HEK293T (cell line): ENCODE measurements around the gene GRID1.

Experiments used
- CTCF ChIA-PET: fragments of 350-600 bp; formaldehyde crosslinking; extraction: SDS; loops from one replicate; lab custom pipeline; 2021; ENCODE audit warnings: antibody characterized with exemption, inconsistent platforms; lab: Yijun Ruan, JAX
- POLR2A ChIA-PET: fragments of 350-600 bp; formaldehyde crosslinking; extraction: SDS; loops from one replicate; lab custom pipeline; 2020; ENCODE audit warnings: antibody characterized with exemption, inconsistent platforms; lab: Yijun Ruan, JAX
- DNase-seq: peaks from one replicate; pipeline ENCODE4 v3.0.0; 2012; ENCODE audit warnings: mixed read lengths; ENCODE audit errors: extremely low spot score
- ARNT ChIP-seq: fragments of 450-650 bp; IDR thresholded peaks from 2 replicates; pipeline ENCODE4 v1.6.1; 2017; ENCODE audit warnings: mild to moderate bottlenecking
- BHLHE40 ChIP-seq: fragments of 450-650 bp; IDR thresholded peaks from 2 replicates; pipeline ENCODE4 v1.6.1; 2016; ENCODE audit warnings: mild to moderate bottlenecking, moderate library complexity, borderline replicate concordance
- CTBP1 ChIP-seq: fragments of 450-650 bp; IDR thresholded peaks from 2 replicates; pipeline ENCODE4 v1.6.1; 2016; ENCODE audit warnings: borderline replicate concordance
- ELF4 ChIP-seq: fragments of 450-650 bp; IDR thresholded peaks from 2 replicates; pipeline ENCODE4 v1.6.1; 2017; ENCODE audit warnings: antibody characterized with exemption
- FOXA1 ChIP-seq: fragments of 450-650 bp; IDR thresholded peaks from 2 replicates; pipeline ENCODE4 v1.6.1; 2016; ENCODE audit warnings: mild to moderate bottlenecking
- FOXK2 ChIP-seq: fragments of 450-650 bp; IDR thresholded peaks from 2 replicates; pipeline ENCODE4 v1.6.1; 2016; ENCODE audit warnings: mild to moderate bottlenecking
- FOXM1 ChIP-seq: fragments of 450-650 bp; IDR thresholded peaks from 2 replicates; pipeline ENCODE4 v1.6.1; 2017; ENCODE audit warnings: mild to moderate bottlenecking, borderline replicate concordance
- HDGF ChIP-seq: fragments of 450-650 bp; IDR thresholded peaks from 2 replicates; pipeline ENCODE4 v1.6.1; 2017; ENCODE audit warnings: antibody characterized with exemption, borderline replicate concordance
- L3MBTL2 ChIP-seq: fragments of 450-650 bp; conservative IDR thresholded peaks from 2 replicates; pipeline ENCODE4 v1.6.1; 2016; ENCODE audit warnings: mild to moderate bottlenecking
- LEF1 ChIP-seq: fragments of 450-650 bp; IDR thresholded peaks from 2 replicates; pipeline ENCODE4 v1.6.1; 2017; ENCODE audit warnings: mild to moderate bottlenecking, borderline replicate concordance
- NFRKB ChIP-seq: fragments of 450-650 bp; IDR thresholded peaks from 2 replicates; pipeline ENCODE4 v1.6.1; 2016; ENCODE audit warnings: mild to moderate bottlenecking, moderate library complexity
- PKNOX1 ChIP-seq: fragments of 450-650 bp; IDR thresholded peaks from 2 replicates; pipeline ENCODE4 v1.6.1; 2016
- SP1 ChIP-seq: fragments of 450-650 bp; IDR thresholded peaks from 2 replicates; pipeline ENCODE4 v1.6.1; 2017
- SUZ12 ChIP-seq: fragments of 450-650 bp; IDR thresholded peaks from 2 replicates; pipeline ENCODE4 v1.6.1; 2016; ENCODE audit warnings: mild to moderate bottlenecking
- TARDBP ChIP-seq: fragments of 450-650 bp; IDR thresholded peaks from 2 replicates; pipeline ENCODE4 v1.6.1; 2016
- ZNF384 ChIP-seq: fragments of 450-650 bp; IDR thresholded peaks from 2 replicates; pipeline ENCODE4 v1.6.1; 2016

The GRID1 gene

GRCh38 chr10:85609509-85609908 lies 757.1 kb downstream of the GRID1 start:
- no peak for DNase-seq
- POLR2A ChIA-PET = no interaction called here
- TF ChIP-seq ZNF384 (no peak), BHLHE40 (no peak), FOXA1 (no peak), CTBP1 (no peak), L3MBTL2 (no peak), SP1 (no peak), ELF4 (no peak), LEF1 (no peak), PKNOX1 (no peak), FOXK2 (no peak), HDGF (no peak), NFRKB (no peak), SUZ12 (no peak), ARNT (no peak), FOXM1 (no peak), TARDBP (no peak)
- CTCF ChIA-PET = no interaction called here

- TF ChIP-seq PKNOX1 (no peak), BHLHE40 (no peak), ZNF384 (no peak), L3MBTL2 (no peak)
- CTCF ChIA-PET = no interaction called here
- no peak for DNase-seq
- POLR2A ChIA-PET = no interaction called here
Observed at GRCh38 chr10:85608706-85609105, 757.9 kb downstream of the GRID1 start.

DNA sequence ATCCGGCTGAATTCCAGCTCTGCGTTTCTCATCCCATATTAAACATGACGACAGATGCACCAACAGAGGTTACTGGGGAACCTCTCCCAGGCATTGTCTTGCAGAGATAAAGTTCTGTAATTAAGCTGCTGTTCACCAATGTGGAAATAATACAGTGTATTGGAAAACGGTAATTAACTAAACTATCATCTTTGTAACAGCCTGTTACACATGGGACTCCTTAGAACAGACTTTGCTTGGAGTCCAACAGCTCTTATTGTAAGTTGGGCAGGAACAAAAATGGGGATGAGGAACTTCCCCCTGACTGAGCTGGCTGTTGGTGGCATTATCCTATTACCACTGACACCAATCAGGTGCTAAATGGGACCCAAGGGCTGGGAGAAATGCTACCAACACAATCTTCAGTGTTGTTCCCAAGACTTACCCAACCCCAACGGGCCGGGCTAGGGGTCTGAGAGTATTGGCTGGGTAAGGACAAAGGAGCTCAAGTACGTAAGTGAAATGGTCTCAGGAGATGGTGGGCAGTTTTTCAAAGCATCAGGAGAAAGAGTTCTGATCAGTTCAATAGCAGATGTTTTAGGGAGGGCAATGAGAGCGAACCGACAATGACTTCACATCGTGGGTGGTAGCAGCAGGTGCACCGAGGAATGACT lies 759.4 kb downstream of the GRID1 start:
- TF ChIP-seq NFRKB (no peak), TARDBP (no peak), FOXK2 (no peak), FOXA1 (no peak), HDGF (no peak), FOXM1 (no peak), ZNF384 (no peak), L3MBTL2 (no peak), ELF4 (no peak), BHLHE40 (no peak), SP1 (no peak), PKNOX1 (no peak), CTBP1 (no peak), SUZ12 (no peak), LEF1 (no peak), ARNT (no peak)
- no peak for DNase-seq
- POLR2A ChIA-PET = no interaction called here
- CTCF ChIA-PET = no interaction called here

DNA sequence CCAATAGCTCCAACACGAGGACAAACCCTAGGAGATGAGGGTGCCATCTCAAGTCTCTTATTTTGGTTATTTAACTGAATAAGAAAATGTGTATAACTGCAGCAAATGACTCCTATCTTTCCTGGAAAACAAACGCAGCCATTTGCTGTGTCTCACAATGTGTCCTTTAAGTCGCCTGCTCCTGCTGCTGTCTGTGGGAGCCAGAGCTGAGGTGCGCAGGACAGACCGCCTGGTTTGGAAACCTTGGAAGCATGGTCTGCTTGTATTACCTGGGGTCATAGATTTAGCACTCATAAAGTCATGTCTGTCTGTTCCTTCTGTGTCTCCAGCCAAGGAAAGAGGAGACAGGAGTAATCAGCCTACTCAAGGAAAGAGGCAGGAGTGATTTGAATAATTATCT lies 760.2 kb downstream of the GRID1 start:
- CTCF ChIA-PET = no interaction called here
- no peak for DNase-seq
- TF ChIP-seq FOXK2 = no peak
- no peak for TF ChIP-seq FOXM1
- TF ChIP-seq HDGF = no peak
- POLR2A ChIA-PET = no interaction called here

DNA sequence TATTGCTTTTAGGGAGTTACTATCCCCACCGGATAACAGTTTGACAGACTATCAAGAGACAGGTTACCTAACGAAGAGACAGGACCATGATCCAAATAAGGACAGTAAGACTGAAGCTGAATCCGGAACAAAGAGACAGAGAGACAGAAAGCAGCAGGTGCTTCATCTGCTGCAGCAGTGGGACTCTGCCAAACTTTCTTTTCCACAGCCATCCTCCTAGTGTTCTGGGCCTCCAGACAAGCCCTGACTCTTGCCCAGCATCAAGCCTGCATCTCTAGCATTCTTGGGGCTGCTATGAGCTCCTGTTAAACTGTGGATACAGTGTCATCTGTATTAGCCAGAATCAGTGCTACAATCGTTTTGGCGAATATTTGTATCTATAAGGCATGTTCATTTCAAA lies 761.7 kb downstream of the GRID1 start:
- TF ChIP-seq TARDBP = no peak
- no peak for TF ChIP-seq SUZ12
- no peak for TF ChIP-seq CTBP1
- TF ChIP-seq NFRKB = no peak
- no peak for TF ChIP-seq FOXM1
- TF ChIP-seq BHLHE40 = no peak
- TF ChIP-seq ZNF384 = no peak
- TF ChIP-seq FOXK2 = no peak
- ChIA-PET CTCF (no interaction called here), POLR2A (no interaction called here)
- no peak for DNase-seq

DNA sequence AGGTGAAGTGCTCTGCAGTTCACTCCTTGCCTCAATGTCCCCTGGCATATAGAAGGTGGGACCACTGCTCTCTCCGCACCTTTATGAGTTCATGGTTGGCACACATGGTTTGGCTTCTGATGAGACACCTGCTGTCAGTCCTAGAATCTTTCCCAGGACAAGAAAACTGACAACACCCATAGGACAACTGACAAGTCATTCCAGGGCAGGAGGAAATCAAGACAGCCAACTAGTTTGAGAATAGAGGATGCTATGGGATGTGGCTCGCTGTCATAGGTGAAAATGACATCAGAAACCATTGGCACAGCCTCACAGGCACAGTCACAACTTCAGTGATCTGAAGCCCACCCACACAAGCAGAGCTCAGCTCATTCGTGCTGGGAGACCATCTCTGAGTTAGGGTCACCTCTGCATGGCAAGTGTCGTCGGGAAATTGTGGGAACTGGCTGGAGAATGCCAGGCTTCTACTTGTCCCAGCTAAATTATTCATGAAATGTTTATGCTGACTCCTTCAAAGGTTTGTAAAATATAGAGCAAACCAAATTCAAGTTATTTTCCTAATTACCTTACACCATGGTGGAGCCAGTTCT lies 762.4 kb downstream of the GRID1 start:
- ChIA-PET CTCF (no interaction called here), POLR2A (no interaction called here)
- TF ChIP-seq PKNOX1 (no peak), BHLHE40 (no peak), FOXA1 (no peak), HDGF (no peak), ELF4 (no peak), TARDBP (no peak), CTBP1 (no peak), L3MBTL2 (no peak), ARNT (no peak), FOXK2 (no peak), ZNF384 (no peak), SUZ12 (no peak), FOXM1 (no peak), LEF1 (no peak), NFRKB (no peak), SP1 (no peak)
- DNase-seq = no peak
